NCI-H345 (cell line): ENCODE measurements around the gene AFAP1.
"Not testable (repeated sequence)": the region's sequence is repeated elsewhere in the genome, so short reads cannot be mapped to it uniquely, and the experiment has no call there.

Experiments
- DNase-seq: peaks from one replicate; lab custom pipeline; 2025; lab: John Stamatoyannopoulos, UW

Gene AFAP1

GRCh38 chr4:7945709-7946380 lies 6.2 kb upstream of the AFAP1 start:
- no peak for DNase-seq

- DNase-seq = no peak
These were observed 5.0 kb upstream of the AFAP1 start for GRCh38 chr4:7944599-7945220.

GRCh38 chr4:7943688-7944087 lies 4.0 kb upstream of the AFAP1 start:
- DNase-seq = not testable (repeated sequence)

- DNase-seq = no peak
These were observed 3.5 kb upstream of the AFAP1 start for GRCh38 chr4:7943211-7943610.

GRCh38 chr4:7941965-7942496 lies 2.4 kb upstream of the AFAP1 start:
- no peak for DNase-seq

- DNase-seq = no peak
These were observed 1.7 kb upstream of the AFAP1 start for GRCh38 chr4:7941111-7941964.

GRCh38 chr4:7938609-7939376 lies 868 bp downstream of the AFAP1 start:
- no peak for DNase-seq

GRCh38 chr4:7938266-7938608 lies 1.4 kb downstream of the AFAP1 start:
- DNase-seq = no peak

GRCh38 chr4:7937006-7937405 lies 2.7 kb downstream of the AFAP1 start:
- no peak for DNase-seq

GRCh38 chr4:7933651-7934510 lies 5.8 kb downstream of the AFAP1 start:
- no peak for DNase-seq

- no peak for DNase-seq
These were observed 7.4 kb downstream of the AFAP1 start for GRCh38 chr4:7932287-7932686.

GRCh38 chr4:7929118-7929951 lies 10.3 kb downstream of the AFAP1 start:
- no peak for DNase-seq

- no peak for DNase-seq
These were observed 10.9 kb downstream of the AFAP1 start for GRCh38 chr4:7928711-7929110.

- DNase-seq = no peak
These were observed 12.8 kb downstream of the AFAP1 start for GRCh38 chr4:7926822-7927221.

GRCh38 chr4:7924570-7924969 lies 15.1 kb downstream of the AFAP1 start:
- no peak for DNase-seq

- no peak for DNase-seq
These were observed 15.5 kb downstream of the AFAP1 start for GRCh38 chr4:7924163-7924562.

- DNase-seq = no peak
These were observed 17.2 kb downstream of the AFAP1 start for GRCh38 chr4:7922466-7922865.

- DNase-seq = no peak
These were observed 20.7 kb downstream of the AFAP1 start for GRCh38 chr4:7918981-7919380.

- DNase-seq = not testable (repeated sequence)
These were observed 21.5 kb downstream of the AFAP1 start for GRCh38 chr4:7918187-7918586.

GRCh38 chr4:7917669-7918068 lies 22.0 kb downstream of the AFAP1 start:
- DNase-seq = no peak
